GM23338 (cell line): ENCODE data around the gene CTU1. TPM values are rescaled to one million over a fixed set of nuclear protein-coding genes. Genes with fewer than 3 reads are reported as not detected.

Source experiments
- ATAC-seq: fragments of 200-7000 bp; cut with Tn5 transposase; 3 replicates; pipeline ENCODE4 v1.9.1; 2020
- DNase-seq: peaks from one replicate; pipeline ENCODE4 v3.0.0-alpha.2; 2015; ENCODE audit warnings: low spot score
- H2AFZ ChIP-seq: fragments of 200-600 bp; sonication (generic); 2 replicates; pipeline ENCODE4 v1.8.0; 2016; ENCODE audit warnings: antibody characterized with exemption, mild to moderate bottlenecking, moderate library complexity
- H3F3A ChIP-seq: fragments of 200-600 bp; sonication (generic); replicated peaks from 2 replicates; pipeline ENCODE4 v1.8.0; 2017; ENCODE audit warnings: antibody characterized with exemption, mixed run types, low read depth
- H3K27ac ChIP-seq: fragments of 200-600 bp; sonication (generic); 2 replicates; pipeline ENCODE4 v1.6.1; 2016; ENCODE audit warnings: low read depth
- H3K27me3 ChIP-seq: fragments of 200-600 bp; sonication (generic); 2 replicates; pipeline ENCODE4 v1.8.0; 2016; ENCODE audit warnings: mild to moderate bottlenecking, mixed run types, moderate library complexity; ENCODE audit not compliant: insufficient read depth
- H3K36me3 ChIP-seq: fragments of 200-600 bp; sonication (generic); 2 replicates; pipeline ENCODE4 v1.8.0; 2016; ENCODE audit warnings: mild to moderate bottlenecking; ENCODE audit not compliant: insufficient read depth
- H3K4me1 ChIP-seq: fragments of 200-600 bp; sonication (generic); 2 replicates; pipeline ENCODE4 v1.8.0; 2016; ENCODE audit warnings: mild to moderate bottlenecking, moderate library complexity; ENCODE audit not compliant: insufficient read depth
- H3K4me2 ChIP-seq: fragments of 200-600 bp; sonication (generic); 2 replicates; pipeline ENCODE4 v1.7.1; 2017; ENCODE audit warnings: mixed run types
- H3K4me3 ChIP-seq: fragments of 200-600 bp; sonication (generic); 2 replicates; pipeline ENCODE4 v1.6.1; 2016; ENCODE audit warnings: mixed run types
- H3K79me2 ChIP-seq: fragments of 200-600 bp; sonication (generic); replicated peaks from 2 replicates; pipeline ENCODE4 v1.8.0; 2017; ENCODE audit warnings: mild to moderate bottlenecking; ENCODE audit not compliant: insufficient read depth
- H3K9me2 ChIP-seq: fragments of 200-600 bp; sonication (generic); 2 replicates; pipeline ENCODE4 v1.8.0; 2017; ENCODE audit not compliant: insufficient read depth
- H4K20me1 ChIP-seq: fragments of 200-600 bp; sonication (generic); replicated peaks from 2 replicates; pipeline ENCODE4 v1.8.0; 2017; ENCODE audit warnings: mild to moderate bottlenecking; ENCODE audit not compliant: insufficient read depth
- H3K27ac Mint-ChIP-seq: 2 replicates; pipeline ENCODE4 v1.8.0; 2020; ENCODE audit warnings: inconsistent platforms, mild to moderate bottlenecking, moderate library complexity, mixed read lengths
- H3K27me3 Mint-ChIP-seq: 3 replicates; pipeline ENCODE4 v1.8.0; 2022; ENCODE audit warnings: low read depth, mild to moderate bottlenecking, moderate library complexity, mixed read lengths, inconsistent platforms; ENCODE audit not compliant: insufficient read depth, poor library complexity
- H3K36me3 Mint-ChIP-seq: 3 replicates; pipeline ENCODE4 v1.8.0; 2021; ENCODE audit warnings: low read depth, mild to moderate bottlenecking, inconsistent platforms, moderate library complexity, mixed read lengths
- H3K4me1 Mint-ChIP-seq: 3 replicates; pipeline ENCODE4 v1.8.0; 2020; ENCODE audit warnings: mild to moderate bottlenecking, inconsistent platforms, mixed read lengths
- H3K4me3 Mint-ChIP-seq: 3 replicates; pipeline ENCODE4 v1.8.0; 2021; ENCODE audit warnings: moderate library complexity, mild to moderate bottlenecking, inconsistent platforms, mixed read lengths
- H3K9me3 Mint-ChIP-seq: 3 replicates; pipeline ENCODE4 v1.8.0; 2020; ENCODE audit warnings: moderate library complexity, mild to moderate bottlenecking, inconsistent platforms, mixed read lengths
- CREB1 ChIP-seq: fragments of 250-450 bp; sonication (Bioruptor Pico); IDR thresholded peaks from 2 replicates; pipeline ENCODE4 v1.5.0; 2020; ENCODE audit warnings: low read depth, mild to moderate bottlenecking, moderate library complexity
- ETS1 ChIP-seq: IDR thresholded peaks from 2 replicates; pipeline ENCODE4 v1.6.1; 2016; ENCODE audit warnings: antibody characterized with exemption
- EZH2 ChIP-seq: fragments of 200-600 bp; sonication (generic); IDR thresholded peaks from one replicate; pipeline ENCODE4 v1.8.0; 2017; ENCODE audit warnings: antibody characterized with exemption, mild to moderate bottlenecking, low read depth; ENCODE audit not compliant: unreplicated experiment
- EZH2phosphoT487 ChIP-seq: fragments of 200-600 bp; sonication (generic); IDR thresholded peaks from one replicate; pipeline ENCODE4 v1.8.1; 2018; ENCODE audit warnings: antibody characterized with exemption; ENCODE audit not compliant: unreplicated experiment
- JUNB ChIP-seq: IDR thresholded peaks from one replicate; pipeline ENCODE4 v1.6.1; 2016; ENCODE audit warnings: antibody characterized with exemption; ENCODE audit not compliant: unreplicated experiment
- NANOG ChIP-seq: IDR thresholded peaks from 2 replicates; pipeline ENCODE4 v1.6.1; 2016; ENCODE audit warnings: antibody characterized with exemption, borderline replicate concordance
- POLR2AphosphoS5 ChIP-seq: IDR thresholded peaks from 2 replicates; pipeline ENCODE4 v1.6.1; 2016; ENCODE audit warnings: antibody characterized with exemption, low read depth
- REST ChIP-seq: IDR thresholded peaks from one replicate; pipeline ENCODE4 v1.6.1; 2018; ENCODE audit warnings: antibody characterized with exemption; ENCODE audit not compliant: unreplicated experiment
- STAT1 ChIP-seq: IDR thresholded peaks from one replicate; pipeline ENCODE4 v1.6.1; 2016; ENCODE audit warnings: antibody characterized with exemption; ENCODE audit not compliant: unreplicated experiment
- ZNF114 ChIP-seq: fragments of 250-450 bp; sonication (Bioruptor Pico); IDR thresholded peaks from 2 replicates; pipeline ENCODE4 v1.5.0; 2020; ENCODE audit warnings: mild to moderate bottlenecking, moderate library complexity
- ZNF331 ChIP-seq: fragments of 250-450 bp; sonication (Bioruptor Pico); IDR thresholded peaks from 2 replicates; pipeline ENCODE4 v1.5.0; 2020; ENCODE audit warnings: low read depth, mild to moderate bottlenecking, moderate library complexity
- ZNF462 ChIP-seq: fragments of 250-450 bp; sonication (Bioruptor Pico); IDR thresholded peaks from 2 replicates; pipeline ENCODE4 v1.5.0; 2020; ENCODE audit warnings: mild to moderate bottlenecking, moderate library complexity
- polyA plus RNA-seq: library from polyadenylated mRNA; unstranded; fragments of >200 nt; fragmentation: Nextera tagmentation; extraction: Ambion mirVana; gene quantifications from 2 replicates; pipeline ENCODE4 v1.2.1, GENCODE V29; 2016
- total RNA-seq: library from RNA; depleted of rRNA; stranded (reverse); fragments of >200 nt; shearing (Covaris generic); gene quantifications from 2 replicates; pipeline ENCODE4 v1.2.3, GENCODE V29; 2014

Gene CTU1
- total and polyA plus RNA-seq, 2 experiments from 2014 or later = 3.7 to 18.8 TPM

- TF ChIP-seq ETS1 (no peak), REST (no peak), ZNF114 (CRISPR knock-in tag) (no peak), POLR2AphosphoS5 (no peak), JUNB (no peak), STAT1 (no peak), EZH2 (no peak), NANOG (no peak), EZH2phosphoT487 (no peak), ZNF331 (no peak), ZNF462 (CRISPR knock-in tag) (no peak), CREB1 (CRISPR knock-in tag) (no peak)
- H4K20me1 ChIP-seq = no peaks in the 10 kb centered on the region
- peaks cover 15% of the 10 kb centered on the region for H3K27me3 Mint-ChIP-seq
- DNase-seq = no peak
- no peak overlapping the region for H3K4me3 ChIP-seq
- H3K27me3 ChIP-seq = no peaks in the 10 kb centered on the region
- H3F3A ChIP-seq = no peaks in the 10 kb centered on the region
- no peaks in the 10 kb centered on the region; the same call in 2 of the 3 replicates for H3K9me3 Mint-ChIP-seq
- no peak overlapping the region for H2AFZ ChIP-seq
- H3K4me1 Mint-ChIP-seq = no peaks in the 10 kb centered on the region
- no peaks in the 10 kb centered on the region for H3K4me1 ChIP-seq
- no peaks in the 10 kb centered on the region for H3K9me2 ChIP-seq
- H3K79me2 ChIP-seq = no peaks in the 10 kb centered on the region
- H3K36me3 ChIP-seq = no peaks in the 10 kb centered on the region
- H3K4me3 Mint-ChIP-seq = no peak overlapping the region
- no peak overlapping the region for H3K4me2 ChIP-seq
- H3K27ac Mint-ChIP-seq = no peak overlapping the region
- H3K36me3 Mint-ChIP-seq = no peaks in the 10 kb centered on the region; the same call in 2 of the 3 replicates
- ATAC-seq = no peak
- H3K27ac ChIP-seq = no peak overlapping the region
Observed at GRCh38 chr19:51127755-51128154, 19.5 kb upstream of the CTU1 start.
